Endothelial cell of umbilical vein (primary cell): ENCODE measurements around the gene SKP1. TPM values are rescaled to one million over a fixed set of nuclear protein-coding genes. Genes with fewer than 3 reads are reported as not detected.

ENCODE experiments used
- BruUV-seq: library from RNA; stranded (reverse); fragments of 400-500 nt; replicated peaks from 2 replicates; lab custom pipeline; 2021; lab: Mats Ljungman, UMichigan
- CTCF ChIA-PET: fragments of 300-600, 350-600 bp; sonication (Branson Sonifier 250); formaldehyde crosslinking; loops from one replicate; lab custom pipeline; 2021; ENCODE audit warnings: antibody characterized with exemption, inconsistent platforms; lab: Charles Lee
- POLR2A ChIA-PET: fragments of 300-600, 350-600 bp; sonication (Branson Sonifier 250); formaldehyde crosslinking; loops from one replicate; lab custom pipeline; 2021; ENCODE audit warnings: antibody characterized with exemption, inconsistent platforms; lab: Charles Lee
- DNase-seq: peaks from one replicate; pipeline ENCODE4 v3.0.0-alpha.2; 2011; ENCODE audit warnings: low read depth, low spot score
- FAIRE-seq: peaks from 2 replicates; lab custom pipeline; 2011; peaks lifted over from hg19 to GRCh38; lab: Jason Lieb, UNC
- H2AFZ ChIP-seq: 2 replicates; pipeline ENCODE4 v1.6.0; 2012; ENCODE audit warnings: low read depth, low read length, control low read depth, inconsistent platforms
- H3K27ac ChIP-seq: 2 replicates; pipeline ENCODE4 v1.5.1; 2011; ENCODE audit warnings: low read depth, mild to moderate bottlenecking, control low read depth, low read length, moderate library complexity; ENCODE audit not compliant: insufficient read depth
- H3K27me3 ChIP-seq, 2 experiments: 2 replicates each; pipeline versions ENCODE4 v1.6.0 to v1.6.1; 2011; ENCODE audit warnings: low read length in 2 of 2, mixed read lengths in 1 of 2; ENCODE audit not compliant: control insufficient read depth in 2 of 2, insufficient read depth in 2 of 2
- H3K36me3 ChIP-seq, 2 experiments: 2 replicates in 1 of 2; 3 replicates in 1 of 2; pipeline ENCODE4 v1.5.1; 2011; ENCODE audit warnings: low read length in 2 of 2, mild to moderate bottlenecking in 1 of 2, moderate library complexity in 1 of 2; ENCODE audit not compliant: control insufficient read depth in 2 of 2, insufficient read depth in 2 of 2; ENCODE audit errors: extremely low read depth in 1 of 2
- H3K4me1 ChIP-seq: 3 replicates; pipeline ENCODE4 v1.5.1; 2011; ENCODE audit warnings: mild to moderate bottlenecking, low read length; ENCODE audit not compliant: control insufficient read depth, insufficient read depth; ENCODE audit errors: extremely low read depth
- H3K4me2 ChIP-seq: 2 replicates; pipeline ENCODE4 v1.6.1; 2011; ENCODE audit warnings: low read length, control low read depth, mixed read lengths; ENCODE audit not compliant: insufficient read depth
- H3K4me3 ChIP-seq, 3 experiments: fragments of 200-600 bp in 1 of 3; sonication (generic), shearing (Covaris generic) in 1 of 3; replicated peaks in 1 of 3; 2 replicates each; pipeline ENCODE4 v1.5.1; 2011 to 2016; ENCODE audit warnings: control low read depth in 3 of 3, low read length in 3 of 3, mild to moderate bottlenecking in 2 of 3, inconsistent platforms in 1 of 3, low read depth in 1 of 3, moderate library complexity in 1 of 3; ENCODE audit not compliant: insufficient read depth in 1 of 3
- H3K79me2 ChIP-seq: 2 replicates; pipeline ENCODE4 v1.6.0; 2012; ENCODE audit warnings: low read length, inconsistent platforms; ENCODE audit not compliant: control insufficient read depth, insufficient read depth
- H3K9ac ChIP-seq: replicated peaks from 2 replicates; pipeline ENCODE3; 2011; ENCODE audit warnings: low read length, control low read depth; ENCODE audit not compliant: insufficient read depth; ENCODE audit errors: extremely low read depth
- H3K9me1 ChIP-seq: replicated peaks from 3 replicates; pipeline ENCODE4 v1.6.0; 2011; ENCODE audit warnings: mild to moderate bottlenecking, low read length; ENCODE audit not compliant: control insufficient read depth, insufficient read depth; ENCODE audit errors: extremely low read depth
- H3K9me3 ChIP-seq: replicated peaks from 2 replicates; pipeline ENCODE4 v1.5.1; 2012; ENCODE audit warnings: low read length, inconsistent platforms; ENCODE audit not compliant: control insufficient read depth, insufficient read depth
- H4K20me1 ChIP-seq: replicated peaks from 2 replicates; pipeline ENCODE3; 2011; ENCODE audit warnings: mild to moderate bottlenecking, low read length; ENCODE audit not compliant: control insufficient read depth, insufficient read depth; ENCODE audit errors: extremely low read depth
- EZH2 ChIP-seq: IDR thresholded peaks from 2 replicates; pipeline ENCODE4 v1.6.1; 2012; ENCODE audit warnings: borderline replicate concordance, low read depth, mild to moderate bottlenecking, moderate library complexity, low read length, inconsistent platforms; ENCODE audit not compliant: severe bottlenecking
- FOS ChIP-seq: IDR thresholded peaks from 2 replicates; pipeline ENCODE4 v1.6.1; 2011; ENCODE audit warnings: mild to moderate bottlenecking, low read length, moderate library complexity, borderline replicate concordance; ENCODE audit not compliant: insufficient read depth
- GATA2 ChIP-seq: IDR thresholded peaks from 2 replicates; pipeline ENCODE4 v1.7.0; 2011; ENCODE audit warnings: low read depth, mild to moderate bottlenecking, moderate library complexity, mixed read lengths, low read length; ENCODE audit not compliant: insufficient read length, insufficient read depth
- JUN ChIP-seq: IDR thresholded peaks from 2 replicates; pipeline ENCODE4 v1.6.1; 2011; ENCODE audit warnings: borderline replicate concordance, low read depth; ENCODE audit not compliant: insufficient read length, insufficient read depth
- MYC ChIP-seq: IDR thresholded peaks from one replicate; pipeline ENCODE4 v1.6.1; 2011; ENCODE audit warnings: mild to moderate bottlenecking, low read depth, low read length
- POLR2A ChIP-seq: IDR thresholded peaks from 2 replicates; pipeline ENCODE4 v1.6.1; 2012; ENCODE audit warnings: low read depth, mild to moderate bottlenecking, control low read depth, low read length
- POLR2AphosphoS5 ChIP-seq: IDR thresholded peaks from 2 replicates; pipeline ENCODE4 v1.6.1; 2012; ENCODE audit warnings: low read depth, mild to moderate bottlenecking, control low read depth, low read length, moderate library complexity; ENCODE audit not compliant: insufficient read depth
- dilution Hi-C: fragments of 300-500 bp; cut with MboI; formaldehyde crosslinking; loops from one replicate; pipeline ENCODE4 v1.15.0; 2019; ENCODE audit warnings: low sequenced_read_pairs; ENCODE audit not compliant: extremely low pct_ligation_motif_present
- intact Hi-C: fragments of 100-400 bp; cut with micrococcal nuclease; formaldehyde crosslinking; loops from one replicate; pipeline ENCODE4 v1.10.0; 2022
- polyA plus RNA-seq, 4 experiments: library from polyadenylated mRNA; depleted of rRNA in 3 of 4; stranded (reverse) in 3 of 4; unstranded in 1 of 4; fragments of >200 nt; gene quantifications; 2 replicates each; pipeline versions ENCODE4 v1.2.1 to v1.2.3, GENCODE V29; 2011 to 2012; ENCODE audit warnings: missing spikeins in 1 of 4
- total RNA-seq: library from RNA; stranded (reverse); gene quantifications from 2 replicates; pipeline ENCODE4 v1.2.3, GENCODE V29; 2021
- TF ChIP-seq, protein P1 (sequence below), 2 donors: IDR thresholded peaks; 1 replicate in 1 of 2; 2 replicates in 1 of 2; pipeline ENCODE4 v1.5.1; 2011; ENCODE audit warnings: low read length in 2 of 2, mild to moderate bottlenecking in 2 of 2, moderate library complexity in 2 of 2, control low read depth in 1 of 2, inconsistent platforms in 1 of 2, low read depth in 1 of 2; ENCODE audit not compliant: insufficient read depth in 1 of 2; ENCODE audit errors: extremely low read depth in 1 of 2
- TF ChIP-seq, protein P2 (sequence below): IDR thresholded peaks from 2 replicates; pipeline ENCODE4 v1.6.1; 2011; ENCODE audit not compliant: insufficient read depth, insufficient read length

The SKP1 gene
- total and polyA plus RNA-seq, 2 donors (not counting 3 experiments of a cell fraction or from before 2014, with no cell fraction given), result 214 to 320 TPM

GRCh38 chr5:134175921-134176510, 734 bp downstream of the SKP1 start:
- ChIA-PET CTCF (interaction anchor here (2.2 to 2.8 kb wide), 2 partner anchors 113 to 136 kb away, joined by 6 to 9 read pairs; no protein-coding TSS in a partner anchor), POLR2A (interaction anchor here (0.5 to 2.2 kb wide), 10 partner anchors 11 to 152 kb away, joined by 3 to 12 read pairs (median 3); partner anchors contain the start of gene PPP2CA)
- FAIRE-seq (peak; percentile 77), DNase-seq (peak; percentile 50)
- TF ChIP-seq POLR2A (no peak), JUN (no peak), EZH2 (no peak), GATA2 (no peak), MYC (no peak), FOS (no peak), POLR2AphosphoS5 (no peak)
- TF ChIP-seq, protein P1, sequence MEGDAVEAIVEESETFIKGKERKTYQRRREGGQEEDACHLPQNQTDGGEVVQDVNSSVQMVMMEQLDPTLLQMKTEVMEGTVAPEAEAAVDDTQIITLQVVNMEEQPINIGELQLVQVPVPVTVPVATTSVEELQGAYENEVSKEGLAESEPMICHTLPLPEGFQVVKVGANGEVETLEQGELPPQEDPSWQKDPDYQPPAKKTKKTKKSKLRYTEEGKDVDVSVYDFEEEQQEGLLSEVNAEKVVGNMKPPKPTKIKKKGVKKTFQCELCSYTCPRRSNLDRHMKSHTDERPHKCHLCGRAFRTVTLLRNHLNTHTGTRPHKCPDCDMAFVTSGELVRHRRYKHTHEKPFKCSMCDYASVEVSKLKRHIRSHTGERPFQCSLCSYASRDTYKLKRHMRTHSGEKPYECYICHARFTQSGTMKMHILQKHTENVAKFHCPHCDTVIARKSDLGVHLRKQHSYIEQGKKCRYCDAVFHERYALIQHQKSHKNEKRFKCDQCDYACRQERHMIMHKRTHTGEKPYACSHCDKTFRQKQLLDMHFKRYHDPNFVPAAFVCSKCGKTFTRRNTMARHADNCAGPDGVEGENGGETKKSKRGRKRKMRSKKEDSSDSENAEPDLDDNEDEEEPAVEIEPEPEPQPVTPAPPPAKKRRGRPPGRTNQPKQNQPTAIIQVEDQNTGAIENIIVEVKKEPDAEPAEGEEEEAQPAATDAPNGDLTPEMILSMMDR (IDR thresholded peaks at IDR 0.05; ENCODE audit: extremely low read depth in 1 of 2, insufficient read depth in 1 of 2, low read depth in 1 of 2, low read length in 2 of 2), result no peak
- TF ChIP-seq, protein P2, sequence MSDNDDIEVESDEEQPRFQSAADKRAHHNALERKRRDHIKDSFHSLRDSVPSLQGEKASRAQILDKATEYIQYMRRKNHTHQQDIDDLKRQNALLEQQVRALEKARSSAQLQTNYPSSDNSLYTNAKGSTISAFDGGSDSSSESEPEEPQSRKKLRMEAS, result no peak
- dilution Hi-C loops, result no loop called here
- intact Hi-C loops, result loop anchor here (2.0 to 5.0 kb wide), 3 partner anchors 113 to 563 kb away; partner anchors contain the start of gene CAMLG
- BruUV-seq, result TSS peak; percentile 26
- H3K9me3 ChIP-seq, result no peaks in the 10 kb centered on the region
- H3K27ac ChIP-seq, result peak overlapping the region; percentile 85
- no peaks in the 10 kb centered on the region for H3K27me3 ChIP-seq
- peaks cover 18% of the 10 kb centered on the region for H3K4me1 ChIP-seq
- peak overlapping the region; percentile 95 for H3K4me2 ChIP-seq
- peaks cover 13% of the 10 kb centered on the region for H4K20me1 ChIP-seq
- H3K36me3 ChIP-seq, result peaks cover 2 to 13% of the 10 kb centered on the region in 2 experiments
- H3K79me2 ChIP-seq, result peaks cover 56% of the 10 kb centered on the region
- peak overlapping the region; percentile 91 to 99 (median 98) for H3K4me3 ChIP-seq
- H3K9me1 ChIP-seq, result no peaks in the 10 kb centered on the region
- no peak overlapping the region for H2AFZ ChIP-seq
- peak overlapping the region; percentile 93 for H3K9ac ChIP-seq
